ENCODE measurements around the gene CETN3. TPM values are rescaled to one million over a fixed set of nuclear protein-coding genes. Genes with fewer than 3 reads are reported as not detected.

CETN3 gene
- total and polyA plus RNA-seq, 2 experiments from 2014 or later, result 22.1 to 107 TPM

Other genes with a start within 250 kb of the CETN3 start
- 8.1 and 10.0 TPM in 2 replicates for gene MBLAC2, start 65.0 kb upstream of the CETN3 start, total RNA-seq (2014; rRNA removed; shearing (Covaris generic))
- 4.1 and 4.3 TPM in 2 replicates for gene MBLAC2, start 65.0 kb upstream of the CETN3 start, polyA plus RNA-seq (2016; fragmentation: Nextera tagmentation; extraction: Ambion mirVana)
- gene POLR3G, start 65.1 kb upstream of the CETN3 start, total RNA-seq (2014; rRNA removed; shearing (Covaris generic)), result 130 and 147 TPM in 2 replicates
- 376 and 377 TPM in 2 replicates for gene POLR3G, start 65.1 kb upstream of the CETN3 start, polyA plus RNA-seq (2016; fragmentation: Nextera tagmentation; extraction: Ambion mirVana)
- 19.1 and 19.6 TPM in 2 replicates for gene LYSMD3, start 119.8 kb upstream of the CETN3 start, total RNA-seq (2014; rRNA removed; shearing (Covaris generic))
- gene LYSMD3, start 119.8 kb upstream of the CETN3 start, polyA plus RNA-seq (2016; fragmentation: Nextera tagmentation; extraction: Ambion mirVana), result 8.6 and 10.7 TPM in 2 replicates
- 139 and 149 TPM in 2 replicates for gene ADGRV1, start 149.0 kb upstream of the CETN3 start, total RNA-seq (2014; rRNA removed; shearing (Covaris generic))
- gene ADGRV1, start 149.0 kb upstream of the CETN3 start, polyA plus RNA-seq (2016; fragmentation: Nextera tagmentation; extraction: Ambion mirVana), result 39.4 and 46.1 TPM in 2 replicates

All from GM23338 (cell line).